HG03342 (cell line): Measurements from ENCODE around the gene PLA1A.

Experiments
- ATAC-seq: cut with Tn5 transposase; IDR thresholded peaks from one replicate; pipeline ENCODE4 v1.9.1; 2021; ENCODE audit warnings: mild to moderate bottlenecking, moderate library complexity; ENCODE audit not compliant: unreplicated experiment

Gene PLA1A

GRCh38 chr3:119608405-119609000, 10.8 kb downstream of the PLA1A start:
- no peak for ATAC-seq

DNA sequence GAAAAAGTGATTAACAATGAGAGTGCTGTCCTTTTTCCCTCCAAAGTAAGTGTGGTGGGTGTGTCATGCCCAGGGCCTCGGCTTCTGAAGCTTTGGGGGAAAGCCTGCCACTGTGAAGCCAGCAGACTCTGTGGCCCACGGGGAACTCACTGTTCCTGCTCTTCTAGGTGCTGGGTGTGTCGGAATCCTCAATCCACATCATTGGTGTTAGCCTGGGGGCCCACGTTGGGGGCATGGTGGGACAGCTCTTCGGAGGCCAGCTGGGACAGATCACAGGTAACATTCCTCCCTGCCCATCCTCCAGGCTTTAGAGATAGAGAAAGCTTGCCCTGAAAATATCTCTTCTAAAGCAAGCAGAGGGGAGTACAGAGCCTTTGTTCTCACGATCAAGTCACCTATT, 11.6 kb downstream of the PLA1A start:
- ATAC-seq, result no peak

- no peak for ATAC-seq
Observed at GRCh38 chr3:119611664-119612063, 14.0 kb downstream of the PLA1A start.

DNA sequence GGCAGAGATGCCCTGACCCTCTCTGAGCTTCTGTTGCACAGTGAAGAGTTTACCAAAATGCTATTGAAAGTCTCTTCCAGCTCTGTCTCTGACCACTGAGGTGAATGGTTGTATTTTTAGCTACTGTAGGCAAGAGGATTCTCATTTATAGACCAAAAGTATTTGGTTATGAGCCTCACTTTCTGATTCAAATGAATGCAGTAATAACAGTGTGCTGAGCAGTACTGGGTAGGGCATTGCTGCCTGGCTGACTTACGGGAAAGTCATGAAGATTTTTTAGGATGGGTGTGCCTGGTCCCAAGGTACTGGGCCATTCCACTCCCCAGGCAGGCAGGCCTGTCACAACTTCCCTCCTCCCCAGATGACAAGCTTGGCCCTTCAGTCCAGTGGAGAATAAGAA, 15.5 kb downstream of the PLA1A start:
- ATAC-seq, result no peak

DNA sequence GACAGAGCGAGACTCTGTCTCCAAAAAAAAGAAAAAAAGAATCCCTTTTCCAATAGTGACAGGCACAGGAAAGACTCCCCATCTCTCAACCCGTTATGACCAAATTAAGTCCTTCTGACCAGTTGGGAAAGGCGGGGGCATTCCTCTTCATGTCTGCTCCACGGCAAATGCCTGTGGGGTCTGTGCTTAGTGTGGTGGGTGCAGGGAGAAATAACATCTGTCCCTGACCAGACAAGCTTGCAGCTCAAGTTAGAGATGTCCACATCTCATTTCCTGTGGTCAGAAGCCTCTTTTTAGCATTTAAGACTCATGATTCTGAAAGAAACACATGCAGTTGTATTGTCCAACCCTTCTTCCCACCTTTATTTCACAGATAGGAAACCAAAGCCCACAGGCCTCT, 16.2 kb downstream of the PLA1A start:
- ATAC-seq, result no peak

DNA sequence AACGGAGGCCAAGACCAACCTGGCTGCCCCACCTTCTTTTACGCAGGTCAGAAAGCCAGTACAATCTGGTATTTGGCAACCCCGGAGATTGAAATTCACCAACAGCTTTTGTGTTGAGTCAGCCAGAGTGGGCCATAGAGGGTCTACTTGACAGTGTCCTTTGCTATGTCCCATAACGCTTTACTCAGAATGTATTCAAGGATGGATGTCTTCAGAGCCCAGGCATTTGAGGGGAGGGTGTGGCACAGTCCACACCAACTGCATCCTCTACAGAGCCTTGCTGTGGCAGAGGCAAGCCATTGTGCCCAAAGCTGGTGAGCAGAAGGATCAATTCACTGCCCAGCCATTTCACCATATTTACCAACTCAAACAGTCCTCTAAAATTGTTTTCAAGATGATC, 18.4 kb downstream of the PLA1A start:
- ATAC-seq, result no peak

DNA sequence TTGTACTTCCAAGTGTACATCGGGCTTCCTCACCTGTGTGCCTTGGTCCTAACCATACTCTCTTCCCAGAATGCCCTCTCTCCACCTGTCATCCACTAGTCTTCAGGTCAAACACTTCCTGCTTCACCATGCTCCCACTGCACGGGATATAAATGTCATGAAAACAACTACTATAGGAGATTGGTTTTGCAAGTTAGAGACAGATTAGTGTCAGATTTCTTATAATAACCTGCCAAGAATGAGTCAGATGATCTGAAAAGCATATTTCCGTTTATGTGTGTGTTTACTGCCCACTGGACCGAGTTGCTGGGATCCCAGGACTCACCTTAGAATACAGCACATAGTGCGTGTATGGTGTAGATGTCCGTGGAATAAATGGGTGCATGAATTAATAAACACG, 21.4 kb downstream of the PLA1A start:
- no peak for ATAC-seq

DNA sequence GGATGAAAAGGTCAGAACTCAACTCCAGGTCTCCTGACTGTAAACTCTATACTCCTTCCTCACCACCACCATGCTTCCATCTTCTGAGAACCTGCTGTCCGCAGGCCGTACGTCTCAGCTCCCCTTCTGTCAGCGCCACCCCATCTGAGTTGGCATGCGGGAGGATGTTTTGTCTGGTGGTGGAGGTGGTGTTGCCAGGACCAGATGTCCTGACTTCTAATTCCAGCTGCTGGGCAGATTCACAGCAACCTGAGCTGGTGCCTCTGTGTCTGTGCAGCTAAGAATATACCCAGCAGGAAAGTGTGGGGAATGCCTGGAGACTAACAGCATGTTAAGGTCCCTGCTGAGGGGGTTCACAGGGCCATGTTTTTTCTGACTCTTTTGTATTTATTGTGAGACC, 23.2 kb downstream of the PLA1A start:
- no peak for ATAC-seq

DNA sequence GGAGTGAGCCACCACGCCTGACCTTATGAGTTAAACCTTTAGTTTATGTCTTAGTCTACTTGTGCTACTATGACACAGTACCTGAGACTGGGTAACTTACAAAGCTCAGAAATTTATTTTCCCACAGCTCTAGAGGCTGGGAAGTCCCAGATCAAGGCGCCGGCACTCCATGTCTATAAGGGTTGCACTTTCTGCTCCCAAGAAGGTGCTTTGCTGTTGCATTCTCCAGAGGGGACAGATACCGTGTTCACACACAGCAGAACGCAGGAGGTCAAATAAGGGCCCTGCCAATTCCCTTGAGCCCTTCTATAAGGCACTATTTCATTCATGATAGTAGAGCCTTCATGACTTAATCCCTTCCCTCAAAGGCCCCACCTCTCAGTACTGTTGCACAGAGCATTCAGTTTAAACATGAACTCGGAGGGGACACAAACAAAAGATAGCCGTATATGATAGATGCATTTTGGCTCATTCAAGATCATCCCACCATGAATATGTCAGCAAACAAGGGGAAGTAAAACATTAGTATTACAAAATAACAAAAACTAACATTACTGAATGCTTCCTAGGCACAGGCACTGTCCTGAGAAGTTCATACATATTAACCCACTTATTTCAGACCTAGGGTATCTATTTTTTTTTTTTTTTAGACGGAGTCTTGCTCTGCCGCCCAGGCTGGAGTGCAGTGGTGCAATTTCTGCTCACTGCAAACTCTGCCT, 26.5 kb downstream of the PLA1A start:
- ATAC-seq, result no peak

GRCh38 chr3:119625451-119626153, 27.9 kb downstream of the PLA1A start:
- ATAC-seq, result no peak

DNA sequence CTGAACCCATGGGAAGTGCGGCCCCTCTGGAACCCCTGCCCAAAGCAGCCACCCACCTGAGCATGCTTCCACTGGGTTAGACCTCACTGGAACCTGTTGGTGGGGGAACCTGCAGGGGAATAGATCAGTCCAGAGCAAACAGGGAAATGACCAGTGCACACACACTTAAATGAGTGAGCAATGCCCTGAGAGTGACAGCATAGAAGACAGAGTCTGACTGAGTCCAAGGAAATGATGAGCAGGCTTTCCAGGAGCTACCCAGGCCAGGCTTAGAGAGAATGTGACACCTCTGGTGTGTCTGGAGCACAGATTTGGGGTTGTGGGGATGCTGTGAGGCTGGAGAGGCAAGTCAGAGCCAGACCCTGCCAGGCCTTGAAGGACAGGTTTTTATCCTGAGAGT, 28.5 kb downstream of the PLA1A start:
- no peak for ATAC-seq

- no peak for ATAC-seq
Observed at GRCh38 chr3:119627461-119627860, 29.8 kb downstream of the PLA1A start.

- peak; percentile 62 for ATAC-seq
Observed at GRCh38 chr3:119628390-119628789, 30.7 kb downstream of the PLA1A start.

DNA sequence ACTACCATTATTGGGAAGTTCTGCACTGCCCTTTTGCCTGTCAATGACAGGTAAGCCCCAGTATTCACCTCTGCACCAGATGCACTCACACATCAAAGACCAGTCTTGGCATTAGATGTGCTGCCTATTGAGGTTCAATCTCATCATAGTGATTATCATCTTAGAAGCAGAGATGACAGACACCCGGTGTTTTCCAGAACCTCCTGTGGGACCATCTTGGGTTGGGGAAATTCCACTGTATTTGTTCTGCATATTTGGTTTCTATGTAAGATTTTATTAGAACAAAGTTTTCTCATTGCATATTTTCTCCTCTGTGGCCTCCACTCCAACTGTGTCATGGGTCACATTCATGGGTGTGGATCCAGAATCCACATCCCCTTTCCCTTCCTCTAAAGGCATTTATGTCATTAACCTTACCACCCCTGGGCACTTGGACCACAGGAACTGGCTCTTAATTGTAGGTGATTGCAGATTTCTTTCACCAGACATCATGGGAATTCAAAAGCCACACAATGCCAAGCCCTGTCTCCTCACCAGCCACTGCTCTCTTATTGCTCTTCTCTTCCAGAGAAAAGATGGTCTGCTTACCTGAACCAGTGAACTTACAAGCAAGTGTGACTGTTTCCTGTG, 31.2 kb downstream of the PLA1A start:
- peak; percentile 34 for ATAC-seq

DNA sequence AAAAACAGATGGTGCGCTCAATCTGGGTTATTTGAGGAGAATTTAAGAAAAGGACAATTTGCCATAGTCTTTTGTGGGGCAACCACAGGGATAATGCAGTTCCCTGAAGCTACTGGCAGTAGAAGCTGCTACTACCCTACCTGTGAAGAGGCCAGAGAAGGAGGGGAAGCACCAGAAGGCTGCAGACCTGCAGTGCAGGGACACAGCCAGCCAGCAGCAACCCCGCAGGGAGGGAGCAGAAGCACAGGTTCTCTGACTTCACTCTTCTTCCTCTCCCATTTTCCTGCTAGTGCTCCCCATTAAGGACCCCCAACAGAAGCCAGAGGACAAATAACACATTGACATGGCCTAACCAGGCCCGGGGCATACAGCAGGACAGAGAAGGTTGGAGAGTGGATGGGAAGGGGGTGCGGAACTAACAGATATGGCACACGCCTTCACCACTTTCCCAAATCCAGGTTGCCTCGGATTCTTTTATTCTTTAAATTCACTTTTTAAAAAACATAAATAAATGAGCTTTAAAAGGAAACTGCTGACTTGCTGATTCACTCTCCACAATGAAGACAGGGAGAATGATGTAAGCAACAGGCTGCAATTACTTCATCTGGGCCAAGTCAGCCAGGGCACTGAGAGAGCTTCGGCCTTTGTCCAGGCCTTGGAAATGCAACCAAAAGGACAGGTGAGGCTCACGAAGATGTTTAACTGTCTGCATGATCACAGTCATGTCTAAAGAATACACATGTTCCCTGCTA, 32.6 kb downstream of the PLA1A start:
- ATAC-seq, result no peak

- no peak for ATAC-seq
Observed at GRCh38 chr3:119630880-119631329, 33.2 kb downstream of the PLA1A start.

DNA sequence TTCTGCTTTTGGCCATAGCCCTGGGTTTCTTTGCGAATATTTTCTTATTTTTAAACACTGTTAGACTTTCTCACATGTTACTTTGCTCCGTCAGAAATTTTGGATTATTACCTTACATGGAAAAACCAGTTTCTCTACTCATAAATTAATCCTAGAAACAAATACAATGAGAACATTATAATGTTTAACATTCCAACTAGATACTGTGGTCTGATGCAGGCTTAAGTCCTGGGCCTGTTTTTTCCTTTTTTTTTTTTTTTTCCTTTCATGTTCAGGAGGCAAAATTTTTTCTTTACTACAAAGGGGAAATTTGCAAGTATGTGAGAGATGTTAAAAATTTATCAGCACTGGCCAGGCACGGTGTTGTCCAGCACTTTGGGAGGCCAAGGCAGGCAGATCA, 33.8 kb downstream of the PLA1A start:
- no peak for ATAC-seq

- ATAC-seq, result no peak
Observed at GRCh38 chr3:119632216-119632615, 34.5 kb downstream of the PLA1A start.

GRCh38 chr3:119632829-119633228, 35.1 kb downstream of the PLA1A start:
- no peak for ATAC-seq

DNA sequence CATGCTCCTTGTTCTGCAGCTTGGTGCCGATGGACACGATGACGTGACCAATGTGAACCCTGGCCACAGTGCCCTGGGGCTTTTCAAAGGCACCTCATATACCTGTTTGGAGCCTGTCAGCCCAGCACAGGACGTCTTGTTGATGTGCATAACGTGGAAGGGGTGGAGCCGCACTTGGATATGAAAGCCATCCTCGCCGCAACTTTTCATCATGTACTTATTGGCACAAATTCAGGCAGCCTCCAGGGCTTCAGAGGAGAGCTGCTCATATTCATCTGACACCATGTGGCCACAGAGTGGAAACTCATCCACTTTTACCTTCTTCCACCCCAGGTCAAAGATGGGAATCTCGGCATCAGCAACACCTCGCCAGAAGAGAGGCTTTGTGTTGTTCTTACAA, 38.0 kb downstream of the PLA1A start:
- ATAC-seq, result no peak

GRCh38 chr3:119636249-119636648, 38.6 kb downstream of the PLA1A start:
- no peak for ATAC-seq
